ENCODE results near the gene XCL2. TPM values are rescaled to one million over a fixed set of nuclear protein-coding genes. Genes with fewer than 3 reads are reported as not detected.

XCL2 gene
- total RNA-seq, 1 donor from 2014 or later: not detected

DNA sequence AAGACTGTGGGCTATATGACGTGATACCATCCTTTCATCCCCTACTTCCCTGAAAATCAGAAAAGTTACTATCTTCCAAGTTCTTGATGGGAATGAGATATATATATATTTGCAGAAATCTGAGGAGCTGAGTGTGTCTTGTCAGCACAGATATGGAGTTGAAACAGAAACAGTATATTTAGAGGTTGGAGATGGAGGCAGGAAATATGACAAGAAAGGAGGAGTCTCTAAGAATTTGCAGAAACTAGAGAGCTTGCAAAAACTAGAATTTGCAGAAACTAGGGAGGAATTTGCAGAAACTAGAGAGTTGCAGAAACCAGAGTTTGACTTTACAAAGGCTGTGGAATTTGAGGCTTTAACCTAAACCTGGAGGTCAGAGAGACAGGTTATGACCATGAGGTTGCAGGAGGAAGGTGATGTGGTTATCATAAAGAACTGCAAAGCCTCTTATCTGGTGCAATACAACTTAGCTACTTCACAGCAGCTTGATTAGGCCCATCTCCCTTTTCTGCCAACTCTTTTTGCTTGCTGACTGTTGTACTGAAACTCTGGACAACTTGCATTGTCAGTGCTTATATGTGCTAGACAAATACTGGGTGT, 22.3 kb downstream of the XCL2 start:
- FAIRE-seq (peak; percentile 52), DNase-seq (ENCODE audit: low read depth) (no peak)
- TF ChIP-seq, protein P1, sequence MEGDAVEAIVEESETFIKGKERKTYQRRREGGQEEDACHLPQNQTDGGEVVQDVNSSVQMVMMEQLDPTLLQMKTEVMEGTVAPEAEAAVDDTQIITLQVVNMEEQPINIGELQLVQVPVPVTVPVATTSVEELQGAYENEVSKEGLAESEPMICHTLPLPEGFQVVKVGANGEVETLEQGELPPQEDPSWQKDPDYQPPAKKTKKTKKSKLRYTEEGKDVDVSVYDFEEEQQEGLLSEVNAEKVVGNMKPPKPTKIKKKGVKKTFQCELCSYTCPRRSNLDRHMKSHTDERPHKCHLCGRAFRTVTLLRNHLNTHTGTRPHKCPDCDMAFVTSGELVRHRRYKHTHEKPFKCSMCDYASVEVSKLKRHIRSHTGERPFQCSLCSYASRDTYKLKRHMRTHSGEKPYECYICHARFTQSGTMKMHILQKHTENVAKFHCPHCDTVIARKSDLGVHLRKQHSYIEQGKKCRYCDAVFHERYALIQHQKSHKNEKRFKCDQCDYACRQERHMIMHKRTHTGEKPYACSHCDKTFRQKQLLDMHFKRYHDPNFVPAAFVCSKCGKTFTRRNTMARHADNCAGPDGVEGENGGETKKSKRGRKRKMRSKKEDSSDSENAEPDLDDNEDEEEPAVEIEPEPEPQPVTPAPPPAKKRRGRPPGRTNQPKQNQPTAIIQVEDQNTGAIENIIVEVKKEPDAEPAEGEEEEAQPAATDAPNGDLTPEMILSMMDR (IDR thresholded peaks at IDR 0.05; ENCODE audit: insufficient read depth, low read length, severe bottlenecking): no peak
- no peaks in the 10 kb centered on the region for H3K36me3 ChIP-seq (ENCODE audit: control insufficient read depth, insufficient read depth, low read length)
- H3K27me3 ChIP-seq (ENCODE audit: control insufficient read depth, insufficient read depth, low read length): peaks cover 1% of the 10 kb centered on the region
- H3K4me3 ChIP-seq (ENCODE audit: low read depth, low read length): no peak overlapping the region

DNA sequence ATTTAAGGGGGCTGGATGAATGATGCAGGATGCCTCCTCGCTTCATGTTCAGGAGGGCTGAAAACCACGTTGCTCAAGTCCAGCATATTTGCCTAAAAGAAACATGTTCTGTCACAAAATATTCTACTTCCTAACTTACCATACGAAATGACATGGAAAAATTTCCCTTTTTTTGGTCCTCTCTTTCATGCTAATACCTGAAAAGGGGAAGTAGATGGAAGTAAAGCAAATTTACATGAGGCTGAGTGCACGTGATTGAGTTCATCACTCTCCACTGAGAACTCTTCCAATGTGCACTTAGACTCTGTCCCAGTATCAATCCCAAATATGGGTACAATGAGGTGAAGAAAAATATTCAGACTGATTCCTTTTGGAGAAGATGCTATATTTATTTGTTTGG, 23.0 kb downstream of the XCL2 start:
- Histone ChIP-seq H3K4me3 (ENCODE audit: low read depth, low read length) (no peak overlapping the region), H3K27me3 (ENCODE audit: control insufficient read depth, insufficient read depth, low read length) (peaks cover 1% of the 10 kb centered on the region), H3K36me3 (ENCODE audit: control insufficient read depth, insufficient read depth, low read length) (no peaks in the 10 kb centered on the region)
- DNase-seq (ENCODE audit: low read depth) (no peak), FAIRE-seq (no peak)
- TF ChIP-seq, protein P1 (IDR thresholded peaks at IDR 0.05; ENCODE audit: insufficient read depth, low read length, severe bottlenecking): no peak

DNA sequence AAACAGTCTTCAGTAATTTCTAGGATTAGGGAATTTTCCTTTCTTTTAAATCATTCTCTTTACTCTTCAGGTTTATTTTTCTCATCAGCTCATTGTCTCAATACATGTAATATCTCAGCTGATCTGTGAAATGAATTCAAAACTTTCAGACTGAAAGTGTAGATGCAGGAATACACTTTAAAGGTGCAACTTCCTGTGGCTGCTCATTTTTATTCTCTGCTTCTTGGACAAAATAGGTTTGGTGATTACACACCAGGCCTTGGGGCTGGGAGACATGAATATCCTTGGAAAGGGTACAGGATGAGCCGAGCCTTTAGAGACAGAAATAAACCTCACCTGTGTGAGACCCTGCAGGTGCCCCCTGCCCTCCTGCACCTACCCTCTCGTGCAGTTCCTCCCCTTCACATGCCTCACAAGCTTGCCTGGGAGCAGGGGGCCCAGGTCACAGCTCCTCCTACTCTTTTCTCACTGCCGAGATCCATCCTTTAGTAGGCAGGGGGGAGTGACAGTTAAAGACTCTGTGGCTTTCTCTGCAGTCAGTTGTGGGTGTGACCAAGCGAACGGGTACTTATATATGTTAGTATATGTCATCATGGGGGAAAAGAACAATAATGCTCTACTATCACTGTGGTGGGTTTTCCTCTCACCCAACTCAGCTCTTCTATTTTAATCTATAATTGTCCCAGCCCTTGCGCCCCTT, 23.6 kb downstream of the XCL2 start:
- Histone ChIP-seq H3K27me3 (ENCODE audit: control insufficient read depth, insufficient read depth, low read length) (peaks cover 1% of the 10 kb centered on the region), H3K4me3 (ENCODE audit: low read depth, low read length) (no peak overlapping the region), H3K36me3 (ENCODE audit: control insufficient read depth, insufficient read depth, low read length) (no peaks in the 10 kb centered on the region)
- DNase-seq (ENCODE audit: low read depth) (no peak), FAIRE-seq (no peak)
- TF ChIP-seq, protein P1 (IDR thresholded peaks at IDR 0.05; ENCODE audit: insufficient read depth, low read length, severe bottlenecking): no peak

DNA sequence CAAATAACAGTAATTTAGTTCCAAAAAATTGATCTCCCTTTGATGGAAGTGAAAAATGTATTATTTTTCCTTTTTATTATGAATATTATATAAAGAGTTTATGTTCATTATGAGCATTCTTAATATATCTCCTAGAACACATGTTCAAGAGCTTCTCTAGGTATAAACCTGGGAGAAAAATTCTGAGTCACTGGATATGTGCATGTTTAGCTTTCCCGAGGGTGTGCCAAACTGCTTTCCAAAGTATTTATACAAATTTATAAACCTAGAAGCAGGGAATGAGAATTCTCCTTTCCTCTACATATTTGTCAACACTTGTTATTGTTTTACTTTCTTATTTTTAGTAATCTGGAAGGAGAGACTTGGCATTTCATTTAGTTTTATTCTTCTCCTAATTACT, 25.0 kb downstream of the XCL2 start:
- H3K4me3 ChIP-seq (ENCODE audit: low read depth, low read length): no peak overlapping the region
- TF ChIP-seq, protein P1 (IDR thresholded peaks at IDR 0.05; ENCODE audit: insufficient read depth, low read length, severe bottlenecking): no peak
- H3K36me3 ChIP-seq (ENCODE audit: control insufficient read depth, insufficient read depth, low read length): no peaks in the 10 kb centered on the region
- FAIRE-seq: no peak
- peaks cover 1% of the 10 kb centered on the region for H3K27me3 ChIP-seq (ENCODE audit: control insufficient read depth, insufficient read depth, low read length)
- DNase-seq (ENCODE audit: low read depth): no peak

GRCh38 chr1:168518201-168518689, 25.6 kb downstream of the XCL2 start:
- H3K4me3 ChIP-seq (ENCODE audit: low read depth, low read length): no peak overlapping the region
- H3K36me3 ChIP-seq (ENCODE audit: control insufficient read depth, insufficient read depth, low read length): no peaks in the 10 kb centered on the region
- TF ChIP-seq, protein P1 (IDR thresholded peaks at IDR 0.05; ENCODE audit: insufficient read depth, low read length, severe bottlenecking): no peak
- H3K27me3 ChIP-seq (ENCODE audit: control insufficient read depth, insufficient read depth, low read length): peaks cover 1% of the 10 kb centered on the region
- FAIRE-seq (peak; percentile 28), DNase-seq (ENCODE audit: low read depth) (no peak)
